ENCODE results near the gene ADAMTSL4. TPM values are rescaled to one million over a fixed set of nuclear protein-coding genes. Genes with fewer than 3 reads are reported as not detected.
A peak's percentile ranks its signal among the peaks of the same experiment; 100 is the strongest.

Gene ADAMTSL4
- total RNA-seq, 2 experiments from 2014 or later: 0.11 to 0.30 TPM

GRCh38 chr1:150537732-150538684, 11.2 kb upstream of the ADAMTSL4 start:
- Mint-ChIP-seq H3K27me3 (peaks cover 4% of the 10 kb centered on the region), H3K9me3 (no peaks in the 10 kb centered on the region), H3K4me3 (no peak overlapping the region), H3K4me1 (no peaks in the 10 kb centered on the region), H3K36me3 (no peaks in the 10 kb centered on the region), H3K27ac (no peak overlapping the region)
- POLR2A ChIA-PET: no interaction called here
- no peak for DNase-seq
- ATAC-seq (ENCODE audit: low read depth): no peak

- POLR2A ChIA-PET: interaction anchor here (1.4 kb wide), 1 partner anchor 8 kb away, joined by 3 read pairs; no protein-coding TSS in a partner anchor
- Mint-ChIP-seq H3K4me1 (peaks cover 4% of the 10 kb centered on the region), H3K36me3 (no peaks in the 10 kb centered on the region)
These were observed 5.6 kb upstream of the ADAMTSL4 start for GRCh38 chr1:150543500-150544143.

DNA sequence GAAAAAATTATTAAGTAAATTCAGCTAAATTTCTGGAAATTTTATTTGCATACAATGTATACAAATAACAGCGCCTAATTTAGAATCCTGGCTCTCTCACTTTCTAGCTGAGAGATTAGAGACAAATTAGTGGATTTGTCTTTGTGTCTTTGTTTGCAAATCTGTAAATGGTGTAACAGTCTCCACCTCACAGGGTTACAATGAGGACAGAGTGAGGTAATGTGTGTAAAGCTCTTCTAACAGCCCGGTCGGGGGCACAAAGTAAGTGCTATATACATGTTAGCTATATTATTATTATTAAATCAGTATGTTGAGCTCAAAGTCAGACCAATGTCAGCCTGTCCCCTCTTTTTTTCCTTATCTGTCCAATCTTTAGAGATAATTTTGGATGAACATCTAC, 5.0 kb upstream of the ADAMTSL4 start:
- POLR2A ChIA-PET: no interaction called here
- peaks cover 4% of the 10 kb centered on the region for H3K4me1 Mint-ChIP-seq

More at GRCh38 chr1:150543500-150544143, 5.6 kb upstream of the ADAMTSL4 start:
- H3K27me3 Mint-ChIP-seq: peaks cover 31% of the 10 kb centered on the region
- no peak overlapping the region for H3K27ac Mint-ChIP-seq
- H3K9me3 Mint-ChIP-seq: no peaks in the 10 kb centered on the region
- no peak for ATAC-seq (ENCODE audit: low read depth)
- no peak for DNase-seq
- H3K4me3 Mint-ChIP-seq: no peak overlapping the region

GRCh38 chr1:150545486-150546032, 3.6 kb upstream of the ADAMTSL4 start:
- no peak overlapping the region for H3K4me3 Mint-ChIP-seq
- H3K36me3 Mint-ChIP-seq: no peaks in the 10 kb centered on the region
- no peak for ATAC-seq (ENCODE audit: low read depth)
- H3K9me3 Mint-ChIP-seq: no peaks in the 10 kb centered on the region
- peaks cover 7% of the 10 kb centered on the region for H3K4me1 Mint-ChIP-seq
- no peak overlapping the region for H3K27ac Mint-ChIP-seq
- DNase-seq: no peak
- peaks cover 37% of the 10 kb centered on the region for H3K27me3 Mint-ChIP-seq
- POLR2A ChIA-PET: interaction anchor here (0.6 kb wide), 1 partner anchor 44 kb away, joined by 6 read pairs; no protein-coding TSS in a partner anchor

More for the DNA sequence above, 5.0 kb upstream of the ADAMTSL4 start:
- Mint-ChIP-seq H3K27me3 (peaks cover 31% of the 10 kb centered on the region), H3K36me3 (no peaks in the 10 kb centered on the region), H3K9me3 (no peaks in the 10 kb centered on the region), H3K27ac (no peak overlapping the region), H3K4me3 (no peak overlapping the region)
- ATAC-seq (ENCODE audit: low read depth) (no peak), DNase-seq (no peak)

DNA sequence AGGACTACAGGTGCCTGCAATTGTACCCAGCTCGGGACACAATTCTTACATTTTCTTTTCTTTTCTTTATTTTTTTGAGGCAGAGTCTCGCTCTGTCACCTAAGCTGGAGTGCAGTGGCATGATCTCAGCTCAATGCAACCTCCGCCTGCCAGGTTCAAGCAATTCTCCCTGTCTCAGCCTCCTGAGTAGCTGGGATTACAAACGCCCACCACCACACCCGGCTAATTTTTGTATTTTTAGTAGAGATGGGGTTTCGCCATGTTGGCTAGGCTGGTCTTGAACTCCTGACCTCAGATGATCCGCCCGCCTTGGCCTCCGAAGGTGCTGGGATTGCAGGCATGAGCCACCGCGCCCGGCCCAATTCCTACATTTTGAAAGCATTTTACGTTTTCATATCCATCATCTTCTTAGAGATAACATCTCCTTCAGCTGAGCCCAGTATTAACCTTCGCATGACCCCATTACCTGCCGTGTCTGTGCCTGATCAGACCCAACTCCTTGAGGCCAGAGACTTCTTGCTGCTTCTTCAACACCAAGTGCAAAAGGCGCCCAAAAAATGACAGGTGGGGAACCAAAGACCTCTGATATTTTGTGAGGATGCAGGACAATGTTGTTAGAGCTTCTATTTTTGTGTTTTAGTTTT, 2.8 kb upstream of the ADAMTSL4 start:
- POLR2A ChIA-PET: interaction anchor here (0.6 to 0.8 kb wide), 2 partner anchors 15 to 45 kb away, joined by 4 to 6 read pairs; no protein-coding TSS in a partner anchor
- Mint-ChIP-seq H3K36me3 (no peaks in the 10 kb centered on the region), H3K4me1 (peaks cover 10% of the 10 kb centered on the region), H3K9me3 (no peaks in the 10 kb centered on the region), H3K27me3 (peaks cover 41% of the 10 kb centered on the region), H3K27ac (peak overlapping the region; percentile 48), H3K4me3 (no peak overlapping the region)
- ATAC-seq (ENCODE audit: low read depth) (no peak), DNase-seq (no peak)

DNA sequence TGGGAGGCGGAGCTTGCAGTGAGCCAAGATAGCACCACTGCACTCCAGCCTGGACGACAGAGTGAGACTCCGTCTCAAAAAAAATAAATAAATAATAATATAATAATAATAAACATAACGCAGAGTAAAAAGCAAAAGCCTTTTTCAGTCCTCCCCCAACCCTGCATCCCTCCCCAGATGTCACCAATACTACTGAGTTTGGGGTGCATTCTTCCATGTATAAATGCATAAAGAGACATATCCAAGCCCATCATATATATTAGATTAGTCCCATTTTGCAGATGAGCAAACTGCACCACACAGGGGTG, 930 bp upstream of the ADAMTSL4 start:
- H3K9me3 Mint-ChIP-seq: no peaks in the 10 kb centered on the region
- H3K36me3 Mint-ChIP-seq: no peaks in the 10 kb centered on the region
- ATAC-seq (ENCODE audit: low read depth) (no peak), DNase-seq (no peak)
- peaks cover 46% of the 10 kb centered on the region for H3K27me3 Mint-ChIP-seq
- POLR2A ChIA-PET: interaction anchor here (0.6 to 1.0 kb wide), 4 partner anchors 9 to 551 kb away, joined by 3 to 5 read pairs (median 3); no protein-coding TSS in a partner anchor
- peaks cover 18% of the 10 kb centered on the region for H3K4me1 Mint-ChIP-seq
- no peak overlapping the region for H3K27ac Mint-ChIP-seq
- peak overlapping the region; percentile 78 for H3K4me3 Mint-ChIP-seq

DNA sequence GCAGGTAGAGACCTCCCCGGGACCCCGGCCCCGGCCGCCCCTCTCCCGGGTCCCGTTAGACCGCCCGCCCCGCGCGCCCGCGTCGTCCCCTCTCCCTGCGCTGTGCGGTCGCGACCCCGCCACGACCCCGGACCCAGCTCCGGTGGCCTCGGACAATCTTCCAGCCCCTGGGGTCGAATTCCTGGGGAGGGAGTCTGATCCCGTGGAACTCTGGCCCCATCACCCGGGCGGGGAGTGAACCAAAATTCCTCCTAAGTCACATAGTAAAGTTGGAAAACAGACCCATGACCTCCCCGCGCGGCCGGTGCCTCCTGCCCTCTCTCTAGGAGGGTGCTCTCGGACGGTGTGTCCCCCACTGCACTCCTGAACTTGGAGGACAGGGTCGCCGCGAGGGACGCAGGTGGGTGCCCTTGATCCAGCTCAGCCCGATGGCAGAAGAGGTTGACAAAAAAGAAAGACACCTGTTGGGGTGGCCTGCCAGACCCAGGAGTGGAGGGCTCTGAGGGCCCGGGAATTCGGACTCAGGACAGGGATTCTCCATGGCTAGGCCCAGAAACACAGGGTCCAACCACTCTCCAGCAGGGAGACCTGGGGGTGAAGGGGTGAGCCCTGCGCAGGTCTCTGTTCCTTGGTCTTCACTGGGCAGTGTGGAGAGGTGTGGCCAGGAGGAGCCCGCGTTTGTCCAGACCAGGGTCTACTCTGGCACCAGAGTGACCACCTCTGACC, 451 bp downstream of the ADAMTSL4 start:
- Mint-ChIP-seq H3K36me3 (no peaks in the 10 kb centered on the region), H3K27ac (no peak overlapping the region), H3K9me3 (no peaks in the 10 kb centered on the region), H3K4me3 (peak overlapping the region; percentile 73), H3K27me3 (peaks cover 42% of the 10 kb centered on the region), H3K4me1 (peaks cover 18% of the 10 kb centered on the region)
- no peak for ATAC-seq (ENCODE audit: low read depth)
- POLR2A ChIA-PET: interaction anchor here (0.7 kb wide), 1 partner anchor 32 kb away, joined by 4 read pairs; no protein-coding TSS in a partner anchor
- DNase-seq: no peak

- POLR2A ChIA-PET: interaction anchor here (1.0 to 2.4 kb wide), 4 partner anchors 11 to 79 kb away, joined by 4 to 22 read pairs (median 4); partner anchors contain the start of genes ENSA and MCL1
- no peak for ATAC-seq (ENCODE audit: low read depth)
- H3K4me1 Mint-ChIP-seq: peaks cover 18% of the 10 kb centered on the region
- DNase-seq: no peak
- no peak overlapping the region for H3K4me3 Mint-ChIP-seq
- H3K9me3 Mint-ChIP-seq: no peaks in the 10 kb centered on the region
- no peaks in the 10 kb centered on the region for H3K36me3 Mint-ChIP-seq
- H3K27ac Mint-ChIP-seq: no peak overlapping the region
- H3K27me3 Mint-ChIP-seq: peaks cover 39% of the 10 kb centered on the region
These were observed 1.2 kb downstream of the ADAMTSL4 start for GRCh38 chr1:150550222-150551050.

- Mint-ChIP-seq H3K4me1 (peaks cover 18% of the 10 kb centered on the region), H3K4me3 (no peak overlapping the region), H3K36me3 (no peaks in the 10 kb centered on the region), H3K9me3 (no peaks in the 10 kb centered on the region), H3K27ac (no peak overlapping the region), H3K27me3 (peaks cover 35% of the 10 kb centered on the region)
- ATAC-seq (ENCODE audit: low read depth): no peak
- no peak for DNase-seq
- POLR2A ChIA-PET: interaction anchor here (0.7 to 2.4 kb wide), 6 partner anchors 8 to 318 kb away, joined by 3 to 22 read pairs (median 4); partner anchors contain the start of genes ENSA and MCL1
These were observed 2.0 kb downstream of the ADAMTSL4 start for GRCh38 chr1:150551051-150551783.

DNA sequence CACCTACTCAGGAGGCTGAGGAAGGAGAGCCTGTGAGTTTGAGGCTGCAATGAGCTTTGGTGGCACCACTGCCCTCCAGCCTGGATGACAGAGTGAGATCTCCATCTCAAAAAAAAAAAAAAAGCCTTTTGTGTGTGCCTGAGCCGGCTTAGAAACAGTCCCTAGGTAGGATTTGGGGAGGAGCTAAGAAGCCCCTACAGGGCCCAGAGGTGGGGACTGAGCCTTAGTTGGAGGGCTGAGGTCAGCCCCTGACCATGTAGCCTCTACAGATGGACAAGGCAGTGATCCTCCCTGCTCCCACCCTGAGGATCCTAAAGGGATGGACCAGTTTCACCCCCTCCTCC, 2.5 kb downstream of the ADAMTSL4 start:
- Mint-ChIP-seq H3K4me3 (no peak overlapping the region), H3K27me3 (peaks cover 30% of the 10 kb centered on the region), H3K4me1 (peaks cover 16% of the 10 kb centered on the region), H3K27ac (no peak overlapping the region), H3K9me3 (no peaks in the 10 kb centered on the region), H3K36me3 (no peaks in the 10 kb centered on the region)
- DNase-seq: no peak
- POLR2A ChIA-PET: interaction anchor here (0.7 to 2.4 kb wide), 5 partner anchors 9 to 318 kb away, joined by 3 to 22 read pairs (median 4); partner anchors contain the start of genes ENSA and MCL1
- ATAC-seq (ENCODE audit: low read depth): no peak

DNA sequence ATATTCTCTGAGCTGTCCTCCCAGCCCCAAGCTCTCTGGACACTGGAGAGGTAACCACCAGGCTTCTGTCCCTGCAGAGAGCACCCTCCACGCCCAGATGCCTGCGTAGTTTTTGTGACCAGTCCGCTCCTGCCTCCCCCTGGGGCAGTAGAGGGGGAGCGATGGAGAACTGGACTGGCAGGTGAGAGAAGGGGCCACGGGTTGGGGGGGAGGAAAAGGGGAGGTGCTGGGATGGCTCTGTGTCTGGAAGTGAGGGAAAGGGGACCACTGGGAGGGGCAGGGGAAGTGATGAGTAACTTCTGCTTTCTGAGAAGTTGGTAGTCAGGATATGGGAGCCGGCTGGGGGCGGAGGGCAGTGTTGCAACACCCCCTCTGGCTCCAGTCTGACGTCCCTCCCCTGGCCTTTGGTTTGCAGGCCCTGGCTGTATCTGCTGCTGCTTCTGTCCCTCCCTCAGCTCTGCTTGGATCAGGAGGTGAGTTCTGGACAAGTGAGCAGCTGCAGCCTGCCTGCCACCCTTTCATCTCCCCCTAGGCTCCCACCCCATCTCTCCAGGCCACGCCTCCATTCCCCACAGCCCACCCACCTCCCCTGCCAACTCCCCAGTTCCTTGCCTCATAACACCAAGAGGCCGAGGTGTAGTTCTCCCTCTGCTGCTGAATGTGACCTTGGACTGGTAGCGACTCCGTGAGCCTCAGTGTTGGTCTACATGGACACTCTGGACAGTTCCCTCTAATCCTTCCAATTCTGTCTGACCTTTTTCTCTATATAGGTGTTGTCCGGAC, 3.1 kb downstream of the ADAMTSL4 start:
- no peak overlapping the region for H3K4me3 Mint-ChIP-seq
- POLR2A ChIA-PET: interaction anchor here (0.7 to 2.4 kb wide), 5 partner anchors 9 to 317 kb away, joined by 3 to 22 read pairs (median 4); partner anchors contain the start of genes ENSA and MCL1

More for the DNA sequence above, 3.1 kb downstream of the ADAMTSL4 start:
- Mint-ChIP-seq H3K27me3 (peaks cover 25% of the 10 kb centered on the region), H3K9me3 (no peaks in the 10 kb centered on the region), H3K36me3 (no peaks in the 10 kb centered on the region), H3K27ac (peak overlapping the region; percentile 64), H3K4me1 (peaks cover 16% of the 10 kb centered on the region)
- no peak for DNase-seq
- ATAC-seq (ENCODE audit: low read depth): no peak
